Breast epithelium (tissue), 3 donors: ENCODE results near the gene SAMD9L.

Experiments used
- CTCF ChIP-seq, 3 donors: fragments of 450-650 bp; IDR thresholded peaks; one replicate each; pipeline ENCODE4 v1.5.1; 2016 to 2017; ENCODE audit warnings: antibody characterized with exemption in 3 of 3, mild to moderate bottlenecking in 3 of 3, moderate library complexity in 3 of 3
- POLR2AphosphoS5 ChIP-seq, 3 donors: sonication (generic); formaldehyde crosslinking; IDR thresholded peaks; one replicate each; pipeline ENCODE4 v1.6.1; 2017; ENCODE audit warnings: antibody characterized with exemption in 3 of 3

DNA sequence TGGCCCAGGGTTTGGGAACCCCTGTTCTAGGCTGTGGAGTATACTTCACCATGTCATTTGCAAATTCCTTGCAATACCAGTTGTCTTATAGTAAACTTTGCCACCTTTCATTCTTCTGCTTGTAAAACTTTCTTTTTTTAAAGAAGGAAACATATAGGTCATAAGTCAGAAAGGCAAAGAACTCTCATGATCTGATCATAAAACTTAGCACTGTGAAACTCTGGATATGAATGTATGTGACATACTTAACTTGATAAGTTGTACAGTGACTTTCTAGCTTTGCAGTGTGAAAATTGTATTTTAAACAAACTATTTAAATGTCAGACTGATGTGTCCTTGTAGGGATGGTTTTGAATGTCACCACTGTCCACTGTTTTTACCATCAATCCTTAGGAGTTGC lies 31.0 kb upstream of the SAMD9L start:
- TF ChIP-seq CTCF (IDR thresholded peaks at IDR 0.05) (no peak), POLR2AphosphoS5 (IDR thresholded peaks at IDR 0.05) (no peak)
